ENCODE results near the gene FAAP100. TPM values are rescaled to one million over a fixed set of nuclear protein-coding genes. Genes with fewer than 3 reads are reported as not detected.

Gene FAAP100
- total RNA-seq, 1 experiment from 2014 or later = 67.5 TPM

GRCh38 chr17:81577278-81578000 lies 25.3 kb upstream of the FAAP100 start:
- peak; percentile 55 for DNase-seq (ENCODE audit: low spot score)

GRCh38 chr17:81576621-81577277 lies 24.6 kb upstream of the FAAP100 start:
- peak; percentile 26 for DNase-seq (ENCODE audit: low spot score)

GRCh38 chr17:81575836-81576235 lies 23.7 kb upstream of the FAAP100 start:
- no peak for DNase-seq (ENCODE audit: low spot score)

- DNase-seq (ENCODE audit: low spot score) = no peak
Measured at GRCh38 chr17:81574643-81574956, 22.4 kb upstream of the FAAP100 start.

- no peak for DNase-seq (ENCODE audit: low spot score)
Measured at GRCh38 chr17:81573794-81574642, 21.9 kb upstream of the FAAP100 start.

- no peak for DNase-seq (ENCODE audit: low spot score)
Measured at GRCh38 chr17:81572563-81573168, 20.5 kb upstream of the FAAP100 start.

- DNase-seq (ENCODE audit: low spot score) = no peak
Measured at GRCh38 chr17:81570964-81571363, 18.8 kb upstream of the FAAP100 start.

GRCh38 chr17:81569986-81570514 lies 17.9 kb upstream of the FAAP100 start:
- DNase-seq (ENCODE audit: low spot score) = no peak

- no peak for DNase-seq (ENCODE audit: low spot score)
Measured at GRCh38 chr17:81568416-81568815, 16.3 kb upstream of the FAAP100 start.

GRCh38 chr17:81567191-81567590 lies 15.0 kb upstream of the FAAP100 start:
- no peak for DNase-seq (ENCODE audit: low spot score)

GRCh38 chr17:81566461-81567126 lies 14.4 kb upstream of the FAAP100 start:
- peak; percentile 91 for DNase-seq (ENCODE audit: low spot score)

- no peak for DNase-seq (ENCODE audit: low spot score)
Measured at GRCh38 chr17:81565231-81565630, 13.1 kb upstream of the FAAP100 start.

GRCh38 chr17:81564778-81565177 lies 12.6 kb upstream of the FAAP100 start:
- DNase-seq (ENCODE audit: low spot score) = no peak

GRCh38 chr17:81563861-81564586 lies 11.9 kb upstream of the FAAP100 start:
- DNase-seq (ENCODE audit: low spot score) = no peak

- no peak for DNase-seq (ENCODE audit: low spot score)
Measured at GRCh38 chr17:81561494-81561885, 9.3 kb upstream of the FAAP100 start.

- no peak for DNase-seq (ENCODE audit: low spot score)
Measured at GRCh38 chr17:81558941-81559806, 7.0 kb upstream of the FAAP100 start.

GRCh38 chr17:81558115-81558468 lies 5.9 kb upstream of the FAAP100 start:
- no peak for DNase-seq (ENCODE audit: low spot score)

- no peak for DNase-seq (ENCODE audit: low spot score)
Measured at GRCh38 chr17:81557276-81558114, 5.3 kb upstream of the FAAP100 start.

GRCh38 chr17:81556863-81557262 lies 4.7 kb upstream of the FAAP100 start:
- DNase-seq (ENCODE audit: low spot score) = no peak
